H1 (cell line): ENCODE measurements around the gene FAM149B1. TPM values are rescaled to one million over a fixed set of nuclear protein-coding genes. Genes with fewer than 3 reads are reported as not detected.

Source experiments
- CTCF ChIA-PET: fragments of 300-600 bp; sonication (Branson Sonifier 250); formaldehyde crosslinking; loops from one replicate; lab custom pipeline; 2021; ENCODE audit not compliant: partially characterized antibody; lab: Charles Lee
- POLR2A ChIA-PET: fragments of 300-600 bp; sonication (Branson Sonifier 250); formaldehyde crosslinking; loops from one replicate; lab custom pipeline; 2021; ENCODE audit warnings: inconsistent platforms; ENCODE audit not compliant: partially characterized antibody; lab: Charles Lee
- DNase-seq, 2 experiments: peaks; one replicate each; pipeline versions ENCODE4 v3.0.0 to v3.0.0-alpha.2; 2010 to 2022; ENCODE audit warnings: low spot score in 2 of 2, low read depth in 1 of 2, mixed read lengths in 1 of 2
- FAIRE-seq: peaks from 2 replicates; lab custom pipeline; 2011; peaks lifted over from hg19 to GRCh38; lab: Jason Lieb, UNC
- H2AFZ ChIP-seq: 2 replicates; pipeline ENCODE4 v1.8.1; 2012; ENCODE audit warnings: low read length, inconsistent platforms
- H2AK5ac ChIP-seq: 2 replicates; pipeline ENCODE4 v1.6.1; 2013; ENCODE audit warnings: low read depth, low read length
- H2BK120ac ChIP-seq: replicated peaks from 2 replicates; pipeline ENCODE3; 2013; ENCODE audit warnings: low read depth, low read length, inconsistent platforms
- H2BK12ac ChIP-seq: 2 replicates; pipeline ENCODE4 v1.6.1; 2013; ENCODE audit warnings: low read depth, low read length
- H2BK15ac ChIP-seq: 2 replicates; pipeline ENCODE4 v1.6.1; 2013; ENCODE audit warnings: low read length
- H2BK20ac ChIP-seq: 2 replicates; pipeline ENCODE4 v1.6.1; 2013; ENCODE audit warnings: low read length
- H2BK5ac ChIP-seq: 2 replicates; pipeline ENCODE4 v1.6.1; 2013; ENCODE audit warnings: low read depth, low read length
- H3K14ac ChIP-seq: 2 replicates; pipeline ENCODE4 v1.6.1; 2013; ENCODE audit warnings: inconsistent platforms; ENCODE audit not compliant: insufficient read length
- H3K18ac ChIP-seq: 2 replicates; pipeline ENCODE4 v1.6.1; 2013; ENCODE audit warnings: low read length; ENCODE audit errors: extremely low read depth
- H3K23ac ChIP-seq: 2 replicates; pipeline ENCODE4 v1.6.1; 2013; ENCODE audit warnings: inconsistent platforms; ENCODE audit not compliant: insufficient read length
- H3K23me2 ChIP-seq: 2 replicates; pipeline ENCODE4 v1.6.1; 2013; ENCODE audit warnings: low read depth, low read length
- H3K27ac ChIP-seq: 2 replicates; pipeline ENCODE4 v1.6.1; 2011; ENCODE audit warnings: low read depth, low read length, inconsistent platforms
- H3K27me3 ChIP-seq, 4 experiments: replicated peaks in 1 of 4; 1 replicate in 1 of 4; 2 replicates in 3 of 4; pipeline versions ENCODE4 v1.6.1 to v1.8.1; 2011 to 2013; ENCODE audit warnings: low read length in 3 of 4, mild to moderate bottlenecking in 3 of 4, inconsistent platforms in 2 of 4, mixed read lengths in 2 of 4, moderate library complexity in 1 of 4; ENCODE audit not compliant: control insufficient read depth in 3 of 4, insufficient read depth in 3 of 4; ENCODE audit errors: extremely low read depth in 1 of 4
- H3K36me3 ChIP-seq, 4 experiments: 2 replicates each; pipeline versions ENCODE4 v1.6.1 to v1.8.1; 2011 to 2013; ENCODE audit warnings: mild to moderate bottlenecking in 4 of 4, low read length in 3 of 4, moderate library complexity in 2 of 4, control low read depth in 1 of 4, inconsistent platforms in 1 of 4; ENCODE audit not compliant: insufficient read depth in 4 of 4, control insufficient read depth in 2 of 4
- H3K4ac ChIP-seq: replicated peaks from 2 replicates; pipeline ENCODE3; 2013; ENCODE audit warnings: low read length, low read depth, mixed read lengths, inconsistent platforms; ENCODE audit not compliant: insufficient read length
- H3K4me1 ChIP-seq, 4 experiments: replicated peaks in 1 of 4; 1 replicate in 1 of 4; 2 replicates in 3 of 4; pipeline versions ENCODE4 v1.6.1 to v1.8.1; 2011 to 2013; ENCODE audit warnings: low read length in 3 of 4, inconsistent platforms in 2 of 4, mixed read lengths in 1 of 4; ENCODE audit not compliant: insufficient read depth in 4 of 4, control insufficient read depth in 3 of 4
- H3K4me2 ChIP-seq, 2 experiments: 2 replicates each; pipeline versions ENCODE4 v1.6.1 to v1.8.1; 2011 to 2013; ENCODE audit warnings: low read depth in 2 of 2, low read length in 2 of 2, control low read depth in 1 of 2, inconsistent platforms in 1 of 2, mild to moderate bottlenecking in 1 of 2; ENCODE audit not compliant: insufficient read depth in 1 of 2
- H3K4me3 ChIP-seq, 4 experiments: fragments of 200-600, 300-600 bp in 1 of 4; sonication (generic), shearing (Covaris generic), sonication (Bioruptor Twin) in 1 of 4; 2 replicates each; pipeline versions ENCODE4 v1.5.1 to v1.8.1; 2011 to 2016; ENCODE audit warnings: low read length in 4 of 4, low read depth in 3 of 4, control low read depth in 2 of 4, inconsistent platforms in 2 of 4, mild to moderate bottlenecking in 2 of 4, mixed read lengths in 1 of 4, moderate library complexity in 1 of 4; ENCODE audit not compliant: insufficient read depth in 2 of 4; ENCODE audit errors: extremely low read depth in 1 of 4
- H3K56ac ChIP-seq: replicated peaks from 2 replicates; pipeline ENCODE3; 2013; ENCODE audit warnings: low read depth, mild to moderate bottlenecking, mixed read lengths, low read length, inconsistent platforms; ENCODE audit not compliant: insufficient read length
- H3K79me1 ChIP-seq: 2 replicates; pipeline ENCODE4 v1.6.1; 2013; ENCODE audit warnings: low read depth, low read length, control low read depth
- H3K79me2 ChIP-seq, 2 experiments: 2 replicates each; pipeline versions ENCODE4 v1.6.1 to v1.8.1; 2012 to 2013; ENCODE audit warnings: low read length in 2 of 2, mild to moderate bottlenecking in 2 of 2, inconsistent platforms in 1 of 2; ENCODE audit not compliant: insufficient read depth in 2 of 2, control insufficient read depth in 1 of 2
- H3K9ac ChIP-seq, 4 experiments: replicated peaks in 1 of 4; 1 replicate in 1 of 4; 2 replicates in 3 of 4; pipeline versions ENCODE4 v1.6.1 to v1.8.1; 2011 to 2013; ENCODE audit warnings: low read depth in 3 of 4, low read length in 3 of 4, control low read depth in 2 of 4, mild to moderate bottlenecking in 2 of 4, moderate library complexity in 2 of 4, inconsistent platforms in 1 of 4; ENCODE audit errors: extremely low read depth in 1 of 4
- H3K9me3 ChIP-seq, 2 experiments: 2 replicates each; pipeline versions ENCODE4 v1.6.1 to v1.8.1; 2012 to 2013; ENCODE audit warnings: mild to moderate bottlenecking in 2 of 2, moderate library complexity in 2 of 2, control low read depth in 1 of 2, inconsistent platforms in 1 of 2, low read depth in 1 of 2, low read length in 1 of 2, mixed read lengths in 1 of 2; ENCODE audit not compliant: insufficient read depth in 2 of 2
- H4K20me1 ChIP-seq, 2 experiments: replicated peaks in 1 of 2; 2 replicates each; pipeline versions ENCODE3 to v1.8.1; 2011 to 2013; ENCODE audit warnings: inconsistent platforms in 2 of 2, low read length in 2 of 2, mild to moderate bottlenecking in 1 of 2; ENCODE audit not compliant: insufficient read depth in 2 of 2, control insufficient read depth in 1 of 2
- H4K5ac ChIP-seq: 2 replicates; pipeline ENCODE4 v1.6.1; 2013; ENCODE audit warnings: low read length, low read depth, mixed read lengths, inconsistent platforms; ENCODE audit not compliant: insufficient read length
- H4K8ac ChIP-seq: 2 replicates; pipeline ENCODE4 v1.8.0; 2013; ENCODE audit warnings: mild to moderate bottlenecking, moderate library complexity, low read length, inconsistent platforms; ENCODE audit not compliant: insufficient read depth; ENCODE audit errors: extremely low read depth
- H4K91ac ChIP-seq: replicated peaks from 2 replicates; pipeline ENCODE3; 2013; ENCODE audit warnings: low read length, mixed read lengths, inconsistent platforms; ENCODE audit not compliant: insufficient read length
- CEBPB ChIP-seq: IDR thresholded peaks from 2 replicates; pipeline ENCODE4 v1.6.1; 2012; ENCODE audit warnings: low read depth, low read length
- JUND ChIP-seq: IDR thresholded peaks from 2 replicates; pipeline ENCODE4 v1.6.1; 2011; ENCODE audit warnings: mild to moderate bottlenecking, improper control_type of control experiment, low read length
- KDM4A ChIP-seq: IDR thresholded peaks from one replicate; pipeline ENCODE4 v1.7.1; 2012; ENCODE audit warnings: low read depth, mild to moderate bottlenecking, moderate library complexity, low read length, inconsistent platforms; ENCODE audit not compliant: severe bottlenecking
- NRF1 ChIP-seq: IDR thresholded peaks from 2 replicates; pipeline ENCODE4 v1.6.1; 2011; ENCODE audit warnings: mild to moderate bottlenecking, low read depth, low read length, improper control_type of control experiment
- SAP30 ChIP-seq: fragments of 300-600 bp; sonication (generic); IDR thresholded peaks from 2 replicates; pipeline ENCODE4 v1.7.1; 2012; ENCODE audit warnings: low read length, moderate library complexity, mild to moderate bottlenecking, inconsistent platforms; ENCODE audit not compliant: insufficient read depth, insufficient replicate concordance
- SUZ12 ChIP-seq: fragments of 200-600 bp; sonication (generic); IDR thresholded peaks from 2 replicates; pipeline ENCODE4 v1.6.1; 2012; ENCODE audit warnings: mild to moderate bottlenecking, inconsistent platforms, low read length, moderate library complexity, mixed read lengths
- WGBS, 2 experiments: shearing (Covaris generic) in 1 of 2; methylation state at CpG; one replicate each; pipeline versions ENCODE4 v1.1.6 to v1.1.7; 2013 to 2015; ENCODE audit warnings: low lambda C conversion rate in 2 of 2, mixed read lengths in 2 of 2, inconsistent platforms in 1 of 2, low coverage in 1 of 2, missing lambda C conversion rate in 1 of 2; ENCODE audit not compliant: insufficient replicate concordance in 2 of 2, insufficient coverage in 1 of 2, insufficient read length in 1 of 2; ENCODE audit errors: extremely low coverage in 1 of 2, missing lambda C conversion rate in 1 of 2; 5-methylcytosine and 5-hydroxymethylcytosine counted together
- polyA plus RNA-seq, 7 experiments: library from polyadenylated mRNA; depleted of rRNA in 3 of 7; stranded (reverse) in 5 of 7; unstranded in 2 of 7; fragments of >200 nt in 5 of 7; fragments of 200-250 nt in 2 of 7; gene quantifications; 1 replicate in 5 of 7; 2 replicates in 1 of 7; 4 replicates in 1 of 7; pipeline versions ENCODE4 v1.2.1 to v1.2.3, GENCODE V29; 2011 to 2013; ENCODE audit warnings: missing spikeins in 2 of 7, mixed read lengths in 2 of 7
- total RNA-seq: library from RNA; stranded (reverse); fragmentation: NEBNext Ultra II Directional; extraction: Animal tissue kit (Norgen Biotek cat#: 25700); gene quantifications from 2 replicates; pipeline ENCODE4 v1.2.1, GENCODE V29; 2021
- TF ChIP-seq, protein P1 (sequence below): IDR thresholded peaks from 2 replicates; pipeline ENCODE4 v1.6.1; 2012; ENCODE audit warnings: inconsistent platforms
- TF ChIP-seq, protein P2 (sequence below): IDR thresholded peaks from 2 replicates; pipeline ENCODE4 v1.6.1; 2011; ENCODE audit warnings: low read depth, mild to moderate bottlenecking, low read length; ENCODE audit not compliant: insufficient read depth

The FAM149B1 gene
- total and polyA plus RNA-seq, 2 of the 8 experiments (the other 6 are each of a cell fraction or from before 2014, with no cell fraction given) = 16.8 to 21.9 TPM

GRCh38 chr10:73289958-73290357 is 122.0 kb downstream of the FAM149B1 start:
- Histone ChIP-seq H2BK15ac (no peak overlapping the region), H3K79me2 (no peaks in the 10 kb centered on the region), H3K79me1 (no peaks in the 10 kb centered on the region), H3K18ac (no peak overlapping the region), H3K4ac (no peak overlapping the region), H2BK120ac (no peak overlapping the region), H3K4me1 (no peaks in the 10 kb centered on the region), H3K9ac (no peak overlapping the region), H4K5ac (no peak overlapping the region), H3K9me3 (peaks cover 2 to 4% of the 10 kb centered on the region in 2 experiments; a peak in 3 of 4 replicates), H3K27ac (no peak overlapping the region)
- TF ChIP-seq KDM4A (no peak), SAP30 (no peak), JUND (no peak), NRF1 (no peak), SUZ12 (no peak), CEBPB (no peak)
- TF ChIP-seq, protein P1, sequence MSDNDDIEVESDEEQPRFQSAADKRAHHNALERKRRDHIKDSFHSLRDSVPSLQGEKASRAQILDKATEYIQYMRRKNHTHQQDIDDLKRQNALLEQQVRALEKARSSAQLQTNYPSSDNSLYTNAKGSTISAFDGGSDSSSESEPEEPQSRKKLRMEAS = no peak
- TF ChIP-seq, protein P2, sequence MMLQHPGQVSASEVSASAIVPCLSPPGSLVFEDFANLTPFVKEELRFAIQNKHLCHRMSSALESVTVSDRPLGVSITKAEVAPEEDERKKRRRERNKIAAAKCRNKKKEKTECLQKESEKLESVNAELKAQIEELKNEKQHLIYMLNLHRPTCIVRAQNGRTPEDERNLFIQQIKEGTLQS = no peak
- TF ChIP-seq, all 59 proteins: peak for 0
- FAIRE-seq (no peak), DNase-seq (no peak)
- H3K4me2 ChIP-seq = no peak overlapping the region
- CTCF ChIA-PET = no interaction called here
- H2BK12ac ChIP-seq = no peak overlapping the region
- no peak overlapping the region for H3K4me3 ChIP-seq
- no peaks in the 10 kb centered on the region for H3K27me3 ChIP-seq
- H4K20me1 ChIP-seq = no peaks in the 10 kb centered on the region
- H3K23ac ChIP-seq = no peak overlapping the region
- H2AFZ ChIP-seq = no peak overlapping the region
- H3K56ac ChIP-seq = no peak overlapping the region
- no peak overlapping the region for H2AK5ac ChIP-seq
- no peak overlapping the region for H2BK5ac ChIP-seq
- no peak overlapping the region for H2BK20ac ChIP-seq
- POLR2A ChIA-PET = no interaction called here
- 97% methylated on average over 1 of the region's 1 CpG; no CpG with 5 or more reads in 1 of the 2 experiments for WGBS, 2 experiments
- no peak overlapping the region for H3K14ac ChIP-seq
- H3K23me2 ChIP-seq = no peaks in the 10 kb centered on the region
- no peaks in the 10 kb centered on the region for H3K36me3 ChIP-seq
- H4K8ac ChIP-seq = no peak overlapping the region
- no peak overlapping the region for H4K91ac ChIP-seq
